ENCODE data around the gene CAB39. TPM values are rescaled to one million over a fixed set of nuclear protein-coding genes. Genes with fewer than 3 reads are reported as not detected.

CAB39 gene
- total and polyA plus RNA-seq, 2 of the 8 experiments (the other 6 are each of a cell fraction or from before 2014, with no cell fraction given): 16.4 to 50.5 TPM

DNA sequence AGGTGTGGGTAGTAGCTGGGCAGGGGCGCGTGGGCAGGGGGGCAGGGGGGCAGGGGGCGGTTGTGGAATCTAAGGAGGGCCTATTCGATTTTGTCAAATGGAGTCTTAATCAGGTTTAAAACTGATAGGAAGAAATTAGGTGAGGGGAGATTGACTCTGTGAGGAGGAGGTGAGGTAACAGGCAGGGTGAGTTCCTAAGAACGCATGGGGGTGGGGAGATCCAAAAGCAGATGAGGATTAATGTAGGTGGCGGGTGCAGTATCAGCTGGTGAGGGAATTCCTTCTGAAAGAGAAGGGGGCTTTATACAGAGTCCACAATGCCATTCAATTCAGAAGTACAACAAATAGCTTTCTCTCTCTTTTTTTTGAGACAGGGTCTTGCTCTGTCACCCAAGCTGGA lies 72.7 kb downstream of the CAB39 start:
- ChIA-PET POLR2A (ENCODE audit: partially characterized antibody) (interaction anchor here (0.6 kb wide), 1 partner anchor 8 kb away, joined by 3 read pairs; no protein-coding TSS in a partner anchor), CTCF (ENCODE audit: partially characterized antibody) (interaction anchor here (0.8 to 2.4 kb wide), 2 partner anchors 13 to 16 kb away, joined by 3 to 9 read pairs; no protein-coding TSS in a partner anchor)
- Histone ChIP-seq H2BK12ac (ENCODE audit: low read depth, low read length) (no peak overlapping the region), H3K56ac (replicated peaks; ENCODE audit: insufficient read length, low read depth, low read length) (no peak overlapping the region), H3K9me3 (ENCODE audit: insufficient read depth in 2 of 2, low read depth in 1 of 2, low read length in 1 of 2) (peaks cover 3 to 7% of the 10 kb centered on the region in 2 experiments; a peak in 2 of 4 replicates), H4K8ac (ENCODE audit: extremely low read depth, insufficient read depth, low read length) (no peak overlapping the region), H4K91ac (replicated peaks; ENCODE audit: insufficient read length, low read length) (no peak overlapping the region), H2AFZ (ENCODE audit: low read length) (no peak overlapping the region), H3K4me1 (replicated peaks in 1 of 4; ENCODE audit: control insufficient read depth in 3 of 4, insufficient read depth in 4 of 4, low read length in 3 of 4) (peaks cover 0 to 4% (median under 1%) of the 10 kb centered on the region in 4 experiments; a peak in 4 of 7 replicates), H2BK5ac (ENCODE audit: low read depth, low read length) (no peak overlapping the region), H3K23me2 (ENCODE audit: low read depth, low read length) (no peaks in the 10 kb centered on the region), H3K27me3 (replicated peaks in 1 of 4; ENCODE audit: control insufficient read depth in 3 of 4, extremely low read depth in 1 of 4, insufficient read depth in 3 of 4, low read length in 3 of 4) (no peaks in the 10 kb centered on the region), H3K4me2 (ENCODE audit: insufficient read depth in 1 of 2, low read depth in 2 of 2, low read length in 2 of 2) (no peak overlapping the region), H2AK5ac (ENCODE audit: low read depth, low read length) (no peak overlapping the region), H4K20me1 (replicated peaks in 1 of 2; ENCODE audit: control insufficient read depth in 1 of 2, insufficient read depth in 2 of 2, low read length in 2 of 2) (peaks cover 0 to 1% of the 10 kb centered on the region in 2 experiments), H3K36me3 (ENCODE audit: control insufficient read depth in 2 of 4, insufficient read depth in 4 of 4, low read length in 3 of 4) (peaks cover 0 to 7% (median 3%) of the 10 kb centered on the region in 4 experiments; a peak in 3 of 8 replicates), H3K79me1 (ENCODE audit: low read depth, low read length) (peaks cover 7% of the 10 kb centered on the region; the same call in 1 of the 2 replicates), H2BK20ac (ENCODE audit: low read length) (no peak overlapping the region), H3K27ac (ENCODE audit: low read depth, low read length) (no peak overlapping the region), H2BK120ac (replicated peaks; ENCODE audit: low read depth, low read length) (no peak overlapping the region), H3K23ac (ENCODE audit: insufficient read length) (no peak overlapping the region), H3K14ac (ENCODE audit: insufficient read length) (no peak overlapping the region), H4K5ac (ENCODE audit: insufficient read length, low read depth, low read length) (no peak overlapping the region), H3K18ac (ENCODE audit: extremely low read depth, low read length) (no peak overlapping the region), H3K9ac (replicated peaks in 1 of 4; ENCODE audit: extremely low read depth in 1 of 4, low read depth in 3 of 4, low read length in 3 of 4) (no peak overlapping the region), H3K4me3 (ENCODE audit: extremely low read depth in 1 of 4, insufficient read depth in 2 of 4, low read depth in 3 of 4, low read length in 4 of 4) (no peak overlapping the region), H3K4ac (replicated peaks; ENCODE audit: insufficient read length, low read depth, low read length) (no peak overlapping the region), H3K79me2 (ENCODE audit: control insufficient read depth in 1 of 2, insufficient read depth in 2 of 2, low read length in 2 of 2) (peaks cover 0 to 50% of the 10 kb centered on the region in 2 experiments; a peak in 2 of 4 replicates), H2BK15ac (ENCODE audit: low read length) (no peak overlapping the region)
- no peak for FAIRE-seq
- WGBS, 2 experiments (ENCODE audit: extremely low coverage in 1 of 2, insufficient coverage in 1 of 2, insufficient read length in 1 of 2, insufficient replicate concordance in 2 of 2, low coverage in 1 of 2, low lambda C conversion rate in 2 of 2, missing lambda C conversion rate in 1 of 2): 82% methylated on average over 2 of the region's 6 CpGs; no CpG with 5 or more reads in 1 of the 2 experiments
- no peak for DNase-seq (ENCODE audit: low read depth in 1 of 2, low spot score in 2 of 2)
- TF ChIP-seq HDAC6 (IDR thresholded peaks at IDR 0.05; ENCODE audit: low read depth, low read length): no peak

All from H1 (cell line).